HepG2 (cell line): ENCODE results near the gene RPS14. TPM values are rescaled to one million over a fixed set of nuclear protein-coding genes. Genes with fewer than 3 reads are reported as not detected.

Experiments
- AFF4 ChIP-seq: sonication (generic); formaldehyde crosslinking; IDR thresholded peaks from 2 replicates; pipeline ENCODE4 v1.4.0; 2020; ENCODE audit warnings: missing genetic modification reagents
- ARHGAP35 ChIP-seq: sonication (generic); formaldehyde crosslinking; IDR thresholded peaks from 2 replicates; pipeline ENCODE4 v1.9.0; 2022; ENCODE audit warnings: mild to moderate bottlenecking, inconsistent platforms, moderate library complexity, missing genetic modification reagents, borderline replicate concordance
- CERS6 ChIP-seq: sonication (generic); formaldehyde crosslinking; IDR thresholded peaks from 2 replicates; pipeline ENCODE4 v1.5.0; 2020; ENCODE audit warnings: missing genetic modification reagents
- DDIT3 ChIP-seq: sonication (generic); formaldehyde crosslinking; IDR thresholded peaks from 2 replicates; pipeline ENCODE4 v1.4.0; 2020; ENCODE audit warnings: mild to moderate bottlenecking, missing genetic modification reagents
- DMAP1 ChIP-seq: IDR thresholded peaks from 2 replicates; pipeline ENCODE4 v1.6.1; 2016
- HNRNPL ChIP-seq: fragments of 200-400 bp; formaldehyde crosslinking; IDR thresholded peaks from 2 replicates; pipeline ENCODE4 v1.6.1; 2017; ENCODE audit warnings: mild to moderate bottlenecking, low read depth, low read length
- MAFG ChIP-seq: sonication (generic); formaldehyde crosslinking; IDR thresholded peaks from 2 replicates; pipeline ENCODE4 v1.5.1; 2020; ENCODE audit warnings: mild to moderate bottlenecking, missing genetic modification reagents
- POGZ ChIP-seq: sonication (generic); formaldehyde crosslinking; IDR thresholded peaks from 2 replicates; pipeline ENCODE4 v1.4.0; 2020; ENCODE audit warnings: mild to moderate bottlenecking, missing genetic modification reagents
- SP1 ChIP-seq, 2 experiments: fragments of 450-650 bp in 1 of 2; sonication (generic) in 1 of 2; formaldehyde crosslinking in 1 of 2; IDR thresholded peaks; 2 replicates each; pipeline versions ENCODE4 v1.4.0 to v1.6.1; 2016 to 2020; ENCODE audit warnings: missing genetic modification reagents in 1 of 2
- SP2 ChIP-seq: sonication (generic); formaldehyde crosslinking; IDR thresholded peaks from 2 replicates; pipeline ENCODE4 v1.5.1; 2020; ENCODE audit warnings: mild to moderate bottlenecking, missing genetic modification reagents
- SP4 ChIP-seq: sonication (generic); formaldehyde crosslinking; IDR thresholded peaks from 2 replicates; pipeline ENCODE4 v1.8.1; 2023; ENCODE audit warnings: mild to moderate bottlenecking, missing genetic modification reagents
- SRSF1 ChIP-seq: fragments of 200-400 bp; formaldehyde crosslinking; optimal IDR thresholded peaks from 2 replicates; pipeline ENCODE3; 2017; ENCODE audit warnings: mild to moderate bottlenecking, low read depth, low read length, moderate library complexity
- XBP1 ChIP-seq: sonication (generic); formaldehyde crosslinking; IDR thresholded peaks from 2 replicates; pipeline ENCODE4 v1.5.0; 2020; ENCODE audit warnings: missing genetic modification reagents
- ZC3H13 ChIP-seq: sonication (generic); formaldehyde crosslinking; IDR thresholded peaks from 2 replicates; pipeline ENCODE4 v1.8.1; 2023; ENCODE audit warnings: mild to moderate bottlenecking, missing genetic modification reagents, moderate library complexity
- ZFY ChIP-seq: sonication (generic); formaldehyde crosslinking; IDR thresholded peaks from 2 replicates; pipeline ENCODE4 v1.4.0; 2020; ENCODE audit warnings: missing genetic modification reagents
- ZIK1 ChIP-seq: sonication (generic); formaldehyde crosslinking; IDR thresholded peaks from 2 replicates; pipeline ENCODE4 v1.5.0; 2020; ENCODE audit warnings: mild to moderate bottlenecking, low read depth, missing genetic modification reagents, borderline replicate concordance
- ZNF143 ChIP-seq: sonication (generic); formaldehyde crosslinking; IDR thresholded peaks from 2 replicates; pipeline ENCODE4 v1.4.0; 2020; ENCODE audit warnings: missing genetic modification reagents
- ZNF256 ChIP-seq: sonication (generic); formaldehyde crosslinking; conservative IDR thresholded peaks from 2 replicates; pipeline ENCODE4 v1.4.0; 2020; ENCODE audit warnings: missing genetic modification reagents
- polyA plus RNA-seq, 8 experiments: library from polyadenylated mRNA; depleted of rRNA in 3 of 8; stranded (reverse) in 7 of 8; unstranded in 1 of 8; fragments of >200 nt; fragmentation: Illumina TruSeq in 4 of 8; extraction: Trizol in 4 of 8; gene quantifications; 2 replicates each; pipeline versions ENCODE4 v1.2.1 to v1.2.3, GENCODE V29; 2011 to 2016; ENCODE audit warnings: low read depth in 4 of 8, missing spikeins in 1 of 8, mixed read lengths in 1 of 8; ENCODE audit not compliant: insufficient read depth in 1 of 8
- total RNA-seq, 5 experiments: library from RNA; depleted of rRNA; stranded (reverse); fragments of >200 nt; fragmentation: Illumina TruSeq; extraction: Trizol; gene quantifications; 2 replicates each; pipeline ENCODE4 v1.2.3, GENCODE V29; 2016; ENCODE audit warnings: low read depth in 1 of 5
- TF ChIP-seq, protein P1 (sequence below): IDR thresholded peaks from 2 replicates; pipeline ENCODE4 v1.6.1; 2016; ENCODE audit warnings: low read depth, missing genetic modification reagents, missing compliant biosample characterization

Gene RPS14
- total and polyA plus RNA-seq, 2 of the 13 experiments (the other 11 are each of a cell fraction or from before 2014, with no cell fraction given): 2,116 to 3,295 TPM

- TF ChIP-seq XBP1 (CRISPR knock-in tag) (0 out of 2 replicates have a peak, but pooled peaks have one; percentile 35), ARHGAP35 (CRISPR knock-in tag) (no peak), ZFY (CRISPR knock-in tag) (peak; percentile 97), MAFG (CRISPR knock-in tag) (no peak), SRSF1 (peak; percentile 97), DMAP1 (CRISPR knock-in tag) (peak; percentile 98), CERS6 (CRISPR knock-in tag) (0 out of 2 replicates have a peak, but pooled peaks have one; percentile 40), POGZ (CRISPR knock-in tag) (peak; percentile 92), HNRNPL (0 out of 2 replicates have a peak, but pooled peaks have one; percentile 70), SP2 (CRISPR knock-in tag) (peak; percentile 71; the same call in 1 of the 2 replicates), ZNF143 (CRISPR knock-in tag) (peak; percentile 49), ZC3H13 (CRISPR knock-in tag) (peak; percentile 79; the same call in 1 of the 2 replicates), SP4 (CRISPR knock-in tag) (peak; percentile 90), AFF4 (no peak), ZIK1 (no peak), ZNF256 (CRISPR knock-in tag) (no peak), DDIT3 (CRISPR knock-in tag) (no peak), SP1 (IDR thresholded peaks at IDR 0.05) (no peak), SP1 (CRISPR knock-in tag; IDR thresholded peaks at IDR 0.05) (peak; percentile 76; the same call in 1 of the 2 replicates)
- TF ChIP-seq, protein P1, sequence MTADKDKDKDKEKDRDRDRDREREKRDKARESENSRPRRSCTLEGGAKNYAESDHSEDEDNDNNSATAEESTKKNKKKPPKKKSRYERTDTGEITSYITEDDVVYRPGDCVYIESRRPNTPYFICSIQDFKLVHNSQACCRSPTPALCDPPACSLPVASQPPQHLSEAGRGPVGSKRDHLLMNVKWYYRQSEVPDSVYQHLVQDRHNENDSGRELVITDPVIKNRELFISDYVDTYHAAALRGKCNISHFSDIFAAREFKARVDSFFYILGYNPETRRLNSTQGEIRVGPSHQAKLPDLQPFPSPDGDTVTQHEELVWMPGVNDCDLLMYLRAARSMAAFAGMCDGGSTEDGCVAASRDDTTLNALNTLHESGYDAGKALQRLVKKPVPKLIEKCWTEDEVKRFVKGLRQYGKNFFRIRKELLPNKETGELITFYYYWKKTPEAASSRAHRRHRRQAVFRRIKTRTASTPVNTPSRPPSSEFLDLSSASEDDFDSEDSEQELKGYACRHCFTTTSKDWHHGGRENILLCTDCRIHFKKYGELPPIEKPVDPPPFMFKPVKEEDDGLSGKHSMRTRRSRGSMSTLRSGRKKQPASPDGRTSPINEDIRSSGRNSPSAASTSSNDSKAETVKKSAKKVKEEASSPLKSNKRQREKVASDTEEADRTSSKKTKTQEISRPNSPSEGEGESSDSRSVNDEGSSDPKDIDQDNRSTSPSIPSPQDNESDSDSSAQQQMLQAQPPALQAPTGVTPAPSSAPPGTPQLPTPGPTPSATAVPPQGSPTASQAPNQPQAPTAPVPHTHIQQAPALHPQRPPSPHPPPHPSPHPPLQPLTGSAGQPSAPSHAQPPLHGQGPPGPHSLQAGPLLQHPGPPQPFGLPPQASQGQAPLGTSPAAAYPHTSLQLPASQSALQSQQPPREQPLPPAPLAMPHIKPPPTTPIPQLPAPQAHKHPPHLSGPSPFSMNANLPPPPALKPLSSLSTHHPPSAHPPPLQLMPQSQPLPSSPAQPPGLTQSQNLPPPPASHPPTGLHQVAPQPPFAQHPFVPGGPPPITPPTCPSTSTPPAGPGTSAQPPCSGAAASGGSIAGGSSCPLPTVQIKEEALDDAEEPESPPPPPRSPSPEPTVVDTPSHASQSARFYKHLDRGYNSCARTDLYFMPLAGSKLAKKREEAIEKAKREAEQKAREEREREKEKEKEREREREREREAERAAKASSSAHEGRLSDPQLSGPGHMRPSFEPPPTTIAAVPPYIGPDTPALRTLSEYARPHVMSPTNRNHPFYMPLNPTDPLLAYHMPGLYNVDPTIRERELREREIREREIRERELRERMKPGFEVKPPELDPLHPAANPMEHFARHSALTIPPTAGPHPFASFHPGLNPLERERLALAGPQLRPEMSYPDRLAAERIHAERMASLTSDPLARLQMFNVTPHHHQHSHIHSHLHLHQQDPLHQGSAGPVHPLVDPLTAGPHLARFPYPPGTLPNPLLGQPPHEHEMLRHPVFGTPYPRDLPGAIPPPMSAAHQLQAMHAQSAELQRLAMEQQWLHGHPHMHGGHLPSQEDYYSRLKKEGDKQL (CRISPR knock-in tag): no peak
These were observed at the start of gene RPS14 (continued) for GRCh38 chr5:150449517-150450339.
